ENCODE data around the gene PHC2.
A peak's percentile ranks its signal among the peaks of the same experiment; 100 is the strongest.

PHC2 gene

GRCh38 chr1:33408093-33408436 is 22.8 kb downstream of the PHC2 start:
- no peak for TF ChIP-seq CTCF (IDR thresholded peaks at IDR 0.05; ENCODE audit: low read depth, low read length)
- peak in 1 of 2 donors; percentile 57 for DNase-seq (ENCODE audit: low read depth in 2 of 2)
- H3K4me3 ChIP-seq (replicated peaks in 1 of 2; ENCODE audit: low read depth in 2 of 2, low read length in 2 of 2), result no peak overlapping the region

GRCh38 chr1:33407352-33408092 is 23.4 kb downstream of the PHC2 start:
- no peak overlapping the region for H3K4me3 ChIP-seq (replicated peaks in 1 of 2; ENCODE audit: low read depth in 2 of 2, low read length in 2 of 2)
- no peak for DNase-seq (ENCODE audit: low read depth in 2 of 2)
- TF ChIP-seq CTCF (IDR thresholded peaks at IDR 0.05; ENCODE audit: low read depth, low read length), result no peak

- TF ChIP-seq CTCF (IDR thresholded peaks at IDR 0.05; ENCODE audit: low read depth, low read length), result no peak
These were observed 28.7 kb downstream of the PHC2 start for GRCh38 chr1:33402206-33402605.

GRCh38 chr1:33401471-33401870 is 29.4 kb downstream of the PHC2 start:
- TF ChIP-seq CTCF (IDR thresholded peaks at IDR 0.05; ENCODE audit: low read depth, low read length), result no peak
- H3K4me3 ChIP-seq (replicated peaks in 1 of 2; ENCODE audit: low read depth in 2 of 2, low read length in 2 of 2), result no peak overlapping the region
- no peak for DNase-seq (ENCODE audit: low read depth in 2 of 2)

More at GRCh38 chr1:33402206-33402605, 28.7 kb downstream of the PHC2 start:
- no peak overlapping the region for H3K4me3 ChIP-seq (replicated peaks in 1 of 2; ENCODE audit: low read depth in 2 of 2, low read length in 2 of 2)
- DNase-seq (ENCODE audit: low read depth in 2 of 2), result no peak

DNA sequence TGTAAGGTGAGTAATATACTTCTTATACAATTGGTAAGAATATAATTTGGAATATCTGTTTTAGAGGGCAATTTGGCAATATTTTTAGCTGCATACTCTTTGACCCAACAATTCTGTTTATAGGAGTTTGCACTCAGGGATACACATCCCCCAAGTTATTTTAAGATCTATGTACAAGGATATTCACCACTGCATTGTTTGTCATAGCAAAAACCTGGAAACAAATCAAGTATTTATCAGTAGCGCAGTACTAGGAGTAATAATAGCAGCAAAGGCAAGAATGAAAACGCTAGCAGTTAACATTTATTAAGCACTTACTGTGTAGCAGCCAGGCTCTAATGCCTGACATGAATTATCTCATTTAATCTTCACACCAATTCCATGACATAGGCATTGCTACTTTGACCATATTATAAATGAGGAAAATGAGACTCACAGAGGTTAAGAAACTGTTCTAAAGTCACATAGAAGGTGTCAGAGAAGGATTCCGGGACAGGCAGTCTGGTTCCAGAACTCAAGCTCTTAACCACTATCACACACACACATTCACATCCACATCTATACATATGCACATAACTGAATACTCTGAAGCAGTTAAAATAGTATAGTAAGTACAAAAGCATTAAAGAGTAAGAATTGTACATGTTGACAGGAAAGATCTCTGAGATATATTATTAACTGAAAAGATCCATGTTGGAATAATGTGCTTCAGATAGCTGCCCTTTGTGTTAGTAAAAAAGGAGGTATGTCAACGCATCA is 30.6 kb downstream of the PHC2 start:
- no peak overlapping the region for H3K4me3 ChIP-seq (replicated peaks in 1 of 2; ENCODE audit: low read depth in 2 of 2, low read length in 2 of 2)
- TF ChIP-seq CTCF (IDR thresholded peaks at IDR 0.05; ENCODE audit: low read depth, low read length), result no peak
- peak; percentile 31 to 48 for DNase-seq (ENCODE audit: low read depth in 2 of 2)

DNA sequence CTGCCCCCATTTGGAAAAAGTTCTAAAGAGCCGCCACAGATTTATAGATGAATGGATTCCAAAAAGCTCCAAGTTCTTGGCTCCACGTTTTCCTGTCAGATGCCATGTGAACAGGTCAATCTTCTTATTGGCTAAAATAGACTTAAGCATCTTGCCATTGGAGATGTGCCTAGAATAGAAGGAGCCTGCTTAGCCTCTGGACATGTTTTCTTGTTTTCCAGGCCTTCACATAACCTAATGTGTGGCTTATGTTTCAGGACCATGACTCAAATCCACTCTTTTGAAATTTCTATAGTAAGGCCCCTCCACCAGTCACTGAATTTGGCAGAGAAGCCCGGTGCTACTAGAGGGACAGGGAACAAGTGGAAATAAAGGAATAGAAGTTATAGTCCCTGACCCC is 31.5 kb downstream of the PHC2 start:
- H3K4me3 ChIP-seq (replicated peaks in 1 of 2; ENCODE audit: low read depth in 2 of 2, low read length in 2 of 2), result no peak overlapping the region
- DNase-seq (ENCODE audit: low read depth in 2 of 2), result peak in 1 of 2 donors; percentile 19
- TF ChIP-seq CTCF (IDR thresholded peaks at IDR 0.05; ENCODE audit: low read depth, low read length), result no peak
